Hepatocyte (in vitro differentiated cells): ENCODE results near the gene INSYN1. TPM values are rescaled to one million over a fixed set of nuclear protein-coding genes. Genes with fewer than 3 reads are reported as not detected.
A peak's percentile ranks its signal among the peaks of the same experiment; 100 is the strongest.

Source experiments
- DNase-seq: peaks from one replicate; pipeline ENCODE4 v3.0.0-alpha.2; 2016; ENCODE audit warnings: low spot score
- H2AFZ ChIP-seq: fragments of 200-600 bp; sonication (generic); 2 replicates; pipeline ENCODE4 v1.6.0; 2016; ENCODE audit warnings: antibody characterized with exemption, mild to moderate bottlenecking
- H3K27ac ChIP-seq: fragments of 200-600 bp; sonication (generic); 2 replicates; pipeline ENCODE4 v1.5.1; 2016; ENCODE audit warnings: mild to moderate bottlenecking
- H3K27me3 ChIP-seq: fragments of 200-600 bp; sonication (generic); 2 replicates; pipeline ENCODE4 v1.6.1; 2016
- H3K36me3 ChIP-seq: fragments of 200-600 bp; sonication (generic); replicated peaks from 2 replicates; pipeline ENCODE4 v1.5.1; 2016; ENCODE audit warnings: low read depth; ENCODE audit not compliant: insufficient read depth
- H3K4me1 ChIP-seq: fragments of 200-600 bp; sonication (generic); 2 replicates; pipeline ENCODE4 v1.5.1; 2016; ENCODE audit warnings: mild to moderate bottlenecking, moderate library complexity; ENCODE audit not compliant: insufficient read depth
- H3K4me2 ChIP-seq: fragments of 200-600 bp; sonication (generic); 2 replicates; pipeline ENCODE4 v1.6.0; 2016
- H3K4me3 ChIP-seq: fragments of 200-600 bp; sonication (generic); 2 replicates; pipeline ENCODE4 v1.5.1; 2016; ENCODE audit warnings: mild to moderate bottlenecking
- H3K79me2 ChIP-seq: fragments of 200-600 bp; sonication (generic); 2 replicates; pipeline ENCODE4 v1.6.0; 2017; ENCODE audit warnings: mild to moderate bottlenecking
- H3K9me2 ChIP-seq: fragments of 200-600 bp; sonication (generic); replicated peaks from 2 replicates; pipeline ENCODE4 v1.6.0; 2017; ENCODE audit warnings: mild to moderate bottlenecking; ENCODE audit not compliant: insufficient read depth
- H3K9me3 ChIP-seq: fragments of 200-600 bp; sonication (generic); 2 replicates; pipeline ENCODE4 v1.5.1; 2016; ENCODE audit warnings: low read depth, mild to moderate bottlenecking
- H4K20me1 ChIP-seq: fragments of 200-600 bp; sonication (generic); 2 replicates; pipeline ENCODE4 v1.6.0; 2016; ENCODE audit warnings: mild to moderate bottlenecking; ENCODE audit not compliant: insufficient read depth, poor library complexity, severe bottlenecking
- CTCF ChIP-seq: fragments of 200-600 bp; sonication (generic); IDR thresholded peaks from 2 replicates; pipeline ENCODE4 v1.5.1; 2016; ENCODE audit warnings: antibody characterized with exemption, mild to moderate bottlenecking; ENCODE audit not compliant: poor library complexity
- EZH2 ChIP-seq: fragments of 200-600 bp; sonication (generic); IDR thresholded peaks from 2 replicates; pipeline ENCODE4 v1.6.1; 2016; ENCODE audit warnings: antibody characterized with exemption, mild to moderate bottlenecking, borderline replicate concordance
- EZH2phosphoT487 ChIP-seq: fragments of 200-600 bp; sonication (generic); IDR thresholded peaks from one replicate; pipeline ENCODE4 v1.6.1; 2018; ENCODE audit warnings: antibody characterized with exemption, mild to moderate bottlenecking, low read depth, moderate library complexity; ENCODE audit not compliant: unreplicated experiment, severe bottlenecking
- WGBS: methylation state at CpG from one replicate; pipeline ENCODE4 v1.1.6; 2016; ENCODE audit warnings: low lambda C conversion rate; ENCODE audit errors: missing lambda C conversion rate; 5-methylcytosine and 5-hydroxymethylcytosine counted together
- polyA plus RNA-seq: library from polyadenylated mRNA; unstranded; fragments of >200 nt; fragmentation: Nextera tagmentation; extraction: Ambion mirVana; gene quantifications from 2 replicates; pipeline ENCODE4 v1.2.1, GENCODE V29; 2016
- total RNA-seq: library from RNA; depleted of rRNA; stranded (reverse); fragments of >200 nt; gene quantifications from 2 replicates; pipeline ENCODE4 v1.2.3, GENCODE V29; 2014

INSYN1 gene
- total RNA-seq = 1.3 and 3.3 TPM in 2 replicates
- 1.9 and 8.1 TPM in 2 replicates for polyA plus RNA-seq

- H3K9me3 ChIP-seq = no peaks in the 10 kb centered on the region
- no peaks in the 10 kb centered on the region for H4K20me1 ChIP-seq
- WGBS = 22% methylated on average over 15 of the region's 44 CpGs
- DNase-seq = peak; percentile 71
- H3K79me2 ChIP-seq = no peaks in the 10 kb centered on the region
- no peak within 1 kb of the TSS for H3K27ac ChIP-seq
- TF ChIP-seq CTCF (no peak), EZH2 (no peak), EZH2phosphoT487 (no peak)
- H3K4me2 ChIP-seq = peak within 1 kb of the TSS; percentile 98
- H2AFZ ChIP-seq = peak within 1 kb of the TSS; percentile 78
- H3K36me3 ChIP-seq = no peaks in the 10 kb centered on the region
- H3K9me2 ChIP-seq = no peaks in the 10 kb centered on the region
- H3K4me3 ChIP-seq = peak within 1 kb of the TSS; percentile 61
- peaks cover 50% of the 10 kb centered on the region for H3K27me3 ChIP-seq
- H3K4me1 ChIP-seq = peaks cover 9% of the 10 kb centered on the region
Observed at GRCh38 chr15:73753250-73754130, at the start of gene INSYN1. Gene INSYN1, minus strand, starts transcription at chr15:73753351. Its CDS starts 2,221 bp downstream, at chr15:73751130.

DNA sequence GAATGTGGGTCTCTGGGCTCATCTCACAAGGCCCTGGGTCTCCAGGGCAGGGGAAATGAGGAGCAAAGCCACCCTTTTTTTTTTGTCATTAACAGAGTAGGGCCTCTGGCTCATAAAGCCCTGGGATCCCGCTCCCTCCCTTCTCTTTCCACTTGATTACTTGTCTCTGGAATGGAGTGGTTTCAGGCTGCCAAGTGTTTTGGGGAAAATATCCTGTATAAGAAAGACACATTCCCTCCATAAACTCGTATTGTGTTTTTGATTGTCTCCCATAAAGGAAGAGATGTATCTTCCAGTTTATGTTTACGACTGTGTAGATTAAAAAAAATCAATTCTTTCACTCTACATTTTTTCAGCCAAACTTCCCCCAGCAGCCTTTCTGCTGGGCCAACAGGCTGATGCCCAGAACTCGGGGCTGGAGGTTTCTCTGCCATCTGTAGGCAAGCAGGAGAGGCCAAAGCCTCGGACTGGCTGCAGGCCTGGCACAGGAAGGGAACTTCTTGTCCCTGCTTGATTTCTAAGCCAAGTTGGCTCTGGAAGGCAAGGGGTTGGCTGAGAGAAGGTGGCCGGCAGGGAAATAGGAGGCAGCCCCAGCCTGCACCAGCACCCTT lies 49.4 kb upstream of the INSYN1 start:
- Histone ChIP-seq H3K9me3 (no peaks in the 10 kb centered on the region), H3K79me2 (no peaks in the 10 kb centered on the region), H3K36me3 (no peaks in the 10 kb centered on the region), H3K27me3 (no peaks in the 10 kb centered on the region), H3K4me2 (no peak overlapping the region), H3K9me2 (no peaks in the 10 kb centered on the region), H3K27ac (no peak overlapping the region), H3K4me3 (no peak overlapping the region), H4K20me1 (no peaks in the 10 kb centered on the region), H2AFZ (no peak overlapping the region), H3K4me1 (peaks cover 9% of the 10 kb centered on the region)
- TF ChIP-seq EZH2phosphoT487 = no peak
- no peak for TF ChIP-seq EZH2
- no peak for TF ChIP-seq CTCF
- WGBS = 65% methylated on average over 6 of the region's 6 CpGs
- DNase-seq = no peak

DNA sequence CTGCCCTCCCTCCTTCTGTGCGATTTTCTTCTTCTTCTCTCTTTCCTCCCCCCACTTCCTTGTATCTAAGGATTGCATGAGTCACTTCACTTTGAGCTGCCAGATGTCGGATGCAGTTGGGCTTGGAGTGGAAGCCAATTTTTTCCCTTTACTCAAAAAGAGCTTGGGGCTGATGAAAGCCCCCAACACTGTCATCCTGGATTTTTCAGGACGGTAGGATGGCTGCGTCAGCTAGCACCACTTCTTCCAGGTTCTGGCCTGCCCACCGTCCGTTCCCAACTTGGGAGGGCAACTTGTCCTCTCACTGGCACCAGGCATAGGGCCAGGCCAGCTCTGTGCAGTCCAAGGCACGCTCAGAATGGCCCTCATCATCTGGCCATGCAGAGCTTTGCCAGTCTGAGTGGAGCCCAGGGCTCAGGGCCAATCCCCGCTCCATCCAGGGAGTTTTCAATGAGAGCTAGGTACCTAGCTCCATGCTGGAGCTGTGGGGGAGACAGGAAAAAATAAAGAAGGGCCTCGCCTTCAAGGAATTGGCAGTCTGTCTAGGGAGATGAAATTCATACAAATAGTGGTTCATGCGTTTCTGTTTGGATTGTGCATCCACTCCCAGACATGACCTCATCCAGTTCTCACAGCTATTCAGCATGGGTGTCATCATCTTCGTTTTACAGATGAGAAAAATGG lies 47.7 kb upstream of the INSYN1 start:
- Histone ChIP-seq H3K4me1 (peaks cover 9% of the 10 kb centered on the region), H3K36me3 (no peaks in the 10 kb centered on the region), H3K4me2 (no peak overlapping the region), H3K4me3 (no peak overlapping the region), H2AFZ (no peak overlapping the region), H3K27me3 (no peaks in the 10 kb centered on the region), H4K20me1 (no peaks in the 10 kb centered on the region), H3K27ac (peak overlapping the region; percentile 59), H3K9me2 (no peaks in the 10 kb centered on the region), H3K79me2 (no peaks in the 10 kb centered on the region), H3K9me3 (no peaks in the 10 kb centered on the region)
- DNase-seq = peak; percentile 37
- WGBS = 72% methylated on average over 11 of the region's 11 CpGs
- TF ChIP-seq EZH2phosphoT487 (no peak), EZH2 (no peak), CTCF (no peak)
